HG03571 (cell line): ENCODE data around the gene GLIS1.

Experiments used
- ATAC-seq: cut with Tn5 transposase; IDR thresholded peaks from one replicate; pipeline ENCODE4 v1.9.1; 2021; ENCODE audit not compliant: unreplicated experiment

The GLIS1 gene

DNA sequence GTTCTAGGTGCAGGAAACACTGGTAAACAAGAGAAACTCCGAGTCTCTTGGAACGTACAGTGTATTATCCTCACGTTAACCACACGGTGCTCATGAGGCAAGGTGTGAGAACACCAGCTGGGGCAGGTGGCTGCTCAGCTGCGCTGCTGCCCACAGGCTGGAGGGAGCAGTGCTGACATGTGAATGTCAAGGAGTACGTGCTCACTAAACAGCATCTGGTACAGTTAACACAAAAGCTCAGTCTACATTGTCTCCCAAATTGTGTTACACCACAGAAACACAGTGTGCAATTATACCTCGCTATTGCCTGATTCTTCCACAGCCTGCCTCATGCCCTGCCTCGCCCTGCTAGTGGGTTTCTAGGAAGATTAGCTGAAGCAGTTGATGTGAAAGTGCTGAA lies 138.4 kb downstream of the GLIS1 start:
- ATAC-seq, result no peak

DNA sequence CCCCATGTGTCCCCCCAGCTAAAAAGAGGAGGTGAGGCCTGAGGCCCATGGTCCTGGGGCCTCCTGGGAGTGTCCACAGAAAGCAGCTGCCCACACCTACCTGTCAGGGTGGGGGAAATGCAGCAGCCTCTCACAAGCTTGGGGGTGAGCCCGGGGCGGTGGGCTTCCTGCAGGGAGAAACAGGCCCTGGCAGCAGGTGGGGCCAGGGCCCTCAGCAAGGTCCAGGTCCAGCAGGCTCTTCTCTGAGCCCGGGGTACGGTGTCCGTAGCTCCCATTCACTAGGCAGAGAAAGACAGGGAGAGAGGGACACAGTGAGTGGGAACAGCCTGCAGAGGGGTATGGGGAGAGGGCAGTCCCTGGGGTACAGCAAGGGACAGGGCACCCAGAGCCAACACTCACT lies 139.0 kb downstream of the GLIS1 start:
- ATAC-seq, result no peak

DNA sequence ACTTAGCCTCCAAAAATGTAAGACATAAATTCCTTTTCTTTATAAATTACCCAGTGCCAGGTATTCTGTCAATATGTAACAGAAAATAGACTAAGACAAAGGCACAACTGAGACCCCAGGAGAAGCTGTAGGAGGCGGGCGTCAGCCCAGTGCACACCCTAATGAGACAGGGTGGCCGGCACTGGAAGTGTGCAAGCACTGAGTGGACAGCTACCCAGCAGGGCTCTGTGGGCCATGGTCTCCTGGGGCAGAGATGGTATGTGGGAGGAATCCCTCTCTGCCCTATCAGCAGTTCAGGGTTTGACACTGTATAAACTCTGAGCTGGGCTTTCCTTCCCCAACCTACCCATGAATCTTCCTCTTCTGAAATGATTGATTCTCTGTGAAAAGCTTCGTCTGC lies 139.5 kb downstream of the GLIS1 start:
- ATAC-seq, result no peak

DNA sequence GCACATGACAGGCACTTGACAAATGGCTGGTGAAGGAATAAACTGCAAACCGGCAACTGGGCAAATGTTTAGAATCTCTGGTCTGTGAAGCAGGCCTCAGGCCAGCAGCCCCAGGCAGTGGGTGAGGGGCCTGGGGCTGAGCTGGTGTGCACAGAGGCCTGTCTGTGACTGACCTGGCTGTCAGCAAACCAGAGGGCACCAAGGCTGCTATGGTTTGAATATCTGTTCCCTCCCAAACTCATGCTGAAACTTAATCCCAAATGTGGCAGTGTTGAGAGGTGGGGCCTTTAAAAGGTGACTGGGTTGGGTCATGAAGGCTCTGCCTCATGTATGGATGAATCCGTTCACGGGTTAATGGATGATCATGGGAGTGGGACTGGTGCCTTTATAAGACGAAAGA lies 140.0 kb downstream of the GLIS1 start:
- ATAC-seq, result no peak

DNA sequence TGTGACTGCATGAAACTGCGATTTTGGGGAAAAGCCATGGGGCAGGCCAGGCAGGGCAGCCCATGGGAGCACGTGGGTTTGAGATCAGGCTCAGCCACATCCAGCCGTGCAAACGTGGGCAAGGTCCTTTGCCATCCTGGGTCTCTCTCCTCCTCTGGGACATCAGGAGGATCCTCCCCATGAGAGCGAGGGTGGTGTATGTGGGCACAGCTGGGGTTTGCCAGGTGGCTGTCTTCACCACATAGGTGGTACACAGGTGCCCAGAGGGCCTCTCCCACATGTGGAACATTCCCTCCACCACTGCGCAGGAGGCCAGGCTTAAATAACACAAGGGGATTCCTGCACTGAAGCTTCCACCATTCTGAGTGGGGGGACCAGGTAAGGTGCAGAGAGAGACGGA lies 143.1 kb downstream of the GLIS1 start:
- ATAC-seq, result no peak

DNA sequence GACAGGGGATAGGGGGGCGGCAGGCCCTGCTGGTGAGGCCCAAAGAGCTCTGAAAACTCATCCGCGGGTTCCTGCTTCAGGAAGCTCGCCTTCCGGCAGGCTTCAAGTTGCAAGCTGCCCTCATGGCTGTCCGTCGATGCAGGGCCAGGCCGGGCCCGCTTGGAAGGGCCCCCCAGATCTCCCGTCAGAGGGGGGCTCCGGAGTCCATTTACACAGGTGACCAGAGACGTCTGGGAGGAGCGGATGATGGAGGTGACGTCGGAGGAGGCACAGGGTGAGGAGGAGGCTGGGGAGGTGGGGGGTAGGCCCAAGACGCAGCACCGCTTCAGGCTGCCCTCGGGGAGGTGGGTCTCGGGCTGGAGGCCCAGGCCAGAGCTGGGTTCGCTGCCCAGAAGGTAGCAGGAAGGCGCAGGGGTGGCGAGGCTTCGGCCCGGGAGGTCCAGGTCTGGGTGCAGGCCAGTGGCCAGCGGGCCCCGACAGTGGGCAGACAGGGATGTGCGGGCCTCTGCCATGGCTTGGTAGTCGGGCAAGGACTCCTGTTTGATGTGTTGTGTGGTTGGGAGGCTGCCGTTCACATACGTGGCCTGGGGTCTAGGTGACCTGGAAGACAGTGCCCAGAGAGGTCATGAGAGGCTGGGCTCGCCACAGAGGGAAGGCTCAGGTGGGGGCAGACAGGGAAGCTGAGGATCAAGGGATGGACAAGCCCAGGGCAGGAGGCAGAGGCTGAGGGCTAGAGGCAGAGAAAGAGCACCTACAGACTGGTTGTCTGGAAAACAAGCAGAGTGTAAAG lies 144.4 kb downstream of the GLIS1 start:
- no peak for ATAC-seq

DNA sequence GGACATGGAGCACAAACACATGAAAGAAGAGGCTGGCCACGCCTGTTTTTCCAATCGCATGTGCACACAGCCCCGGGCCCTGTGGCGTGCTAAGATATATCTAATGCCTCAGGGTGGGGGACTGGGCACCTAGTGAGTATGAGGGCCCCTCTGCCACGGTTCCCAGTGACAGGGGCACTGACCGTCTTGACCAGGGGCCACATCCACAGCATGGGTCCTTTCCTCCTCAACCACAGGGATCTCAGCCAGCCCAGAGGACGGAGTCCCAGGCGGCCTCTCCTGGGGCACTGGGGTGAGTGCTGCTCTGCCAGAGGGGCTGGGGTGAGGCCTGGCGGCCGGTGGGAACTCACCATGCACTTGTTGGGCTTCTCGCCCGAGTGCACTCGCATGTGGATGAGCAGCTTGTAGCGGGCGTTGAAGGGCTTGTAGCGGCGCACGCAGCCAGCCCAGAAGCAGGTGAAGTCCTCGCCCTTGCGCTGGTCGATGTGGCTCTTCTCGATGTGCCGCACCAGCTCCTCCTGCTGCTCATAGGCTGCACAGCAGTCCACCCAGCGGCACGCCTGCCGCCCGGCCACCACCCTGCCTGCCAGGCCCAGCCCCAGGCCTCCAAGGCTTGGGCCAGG lies 145.1 kb downstream of the GLIS1 start:
- no peak for ATAC-seq

DNA sequence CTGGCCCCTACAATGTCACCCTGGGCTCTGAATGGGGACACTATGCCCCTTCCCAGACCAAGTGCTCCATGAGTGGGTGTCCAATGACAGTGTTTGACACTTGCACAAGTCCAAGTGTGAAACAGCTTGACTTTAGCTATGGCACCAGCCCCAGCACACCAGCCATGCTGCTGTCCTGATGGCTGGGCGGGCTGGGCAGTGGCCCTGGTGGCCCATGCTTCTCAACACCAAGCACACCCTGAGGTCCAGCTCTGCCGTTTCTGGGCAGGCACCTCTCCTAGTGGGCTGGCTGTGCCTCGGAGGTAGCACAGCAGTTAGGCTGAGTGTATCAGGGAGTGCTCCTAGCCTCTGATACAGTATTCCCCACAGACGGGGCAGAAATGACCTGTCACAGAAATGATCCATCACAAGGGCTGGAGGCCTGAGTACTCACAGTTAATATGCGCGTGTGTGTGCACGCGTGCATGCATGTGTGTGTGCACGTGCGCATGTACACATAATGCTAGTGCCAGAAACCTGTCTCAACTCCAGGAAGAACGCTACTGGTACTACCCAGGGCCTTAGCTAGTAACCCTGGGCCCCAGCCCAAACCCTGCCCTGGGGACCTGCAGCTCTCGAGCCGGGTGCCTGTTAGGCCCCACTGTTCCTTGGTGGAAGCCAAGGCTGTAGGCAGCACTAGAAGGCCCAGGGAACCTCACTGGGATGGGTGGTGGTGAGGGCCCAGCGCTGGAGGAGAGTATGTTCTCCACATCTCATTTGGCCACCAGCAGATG lies 145.8 kb downstream of the GLIS1 start:
- no peak for ATAC-seq

DNA sequence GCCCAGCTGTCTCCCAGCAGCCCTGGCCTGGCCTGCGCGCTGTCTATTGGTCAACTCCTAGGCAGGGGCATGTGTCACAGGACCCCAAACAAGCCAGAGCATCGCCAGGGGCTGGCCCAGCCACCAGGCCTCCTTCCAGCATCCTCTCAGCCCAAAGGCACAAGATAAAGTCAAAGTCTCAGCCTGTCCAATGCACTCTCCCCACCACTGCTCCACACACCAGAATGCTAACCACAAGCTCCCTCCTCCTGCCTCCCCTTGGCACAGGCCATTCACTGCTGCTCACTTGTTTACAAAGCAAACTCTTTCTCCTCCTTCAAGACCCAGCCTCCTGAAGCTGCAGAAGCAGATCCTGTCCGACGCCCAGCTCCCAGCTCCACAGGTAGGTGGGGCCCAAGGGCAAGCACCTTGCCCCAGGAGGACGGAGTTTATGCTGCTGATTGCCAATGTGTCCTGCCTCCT lies 146.4 kb downstream of the GLIS1 start:
- ATAC-seq, result no peak

DNA sequence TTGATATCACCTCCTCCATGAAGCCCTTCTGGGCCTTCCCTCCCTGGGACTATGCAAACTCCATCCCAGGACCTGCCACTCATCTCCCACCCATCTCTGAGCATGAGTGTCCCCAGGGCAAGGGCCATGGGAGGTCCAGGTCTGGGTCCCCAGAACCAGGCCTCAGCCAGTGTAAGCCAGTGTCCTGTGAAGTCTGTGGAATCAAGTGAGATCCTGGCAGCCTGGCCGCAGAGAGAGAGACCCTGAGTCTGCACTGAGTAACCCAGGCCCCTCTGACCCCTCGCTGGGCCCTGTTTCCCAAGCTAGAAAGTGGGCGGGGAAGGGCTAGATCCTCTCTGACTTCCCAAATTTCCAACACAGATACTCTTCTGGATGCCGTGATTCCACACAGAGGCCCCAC lies 147.0 kb downstream of the GLIS1 start:
- no peak for ATAC-seq

DNA sequence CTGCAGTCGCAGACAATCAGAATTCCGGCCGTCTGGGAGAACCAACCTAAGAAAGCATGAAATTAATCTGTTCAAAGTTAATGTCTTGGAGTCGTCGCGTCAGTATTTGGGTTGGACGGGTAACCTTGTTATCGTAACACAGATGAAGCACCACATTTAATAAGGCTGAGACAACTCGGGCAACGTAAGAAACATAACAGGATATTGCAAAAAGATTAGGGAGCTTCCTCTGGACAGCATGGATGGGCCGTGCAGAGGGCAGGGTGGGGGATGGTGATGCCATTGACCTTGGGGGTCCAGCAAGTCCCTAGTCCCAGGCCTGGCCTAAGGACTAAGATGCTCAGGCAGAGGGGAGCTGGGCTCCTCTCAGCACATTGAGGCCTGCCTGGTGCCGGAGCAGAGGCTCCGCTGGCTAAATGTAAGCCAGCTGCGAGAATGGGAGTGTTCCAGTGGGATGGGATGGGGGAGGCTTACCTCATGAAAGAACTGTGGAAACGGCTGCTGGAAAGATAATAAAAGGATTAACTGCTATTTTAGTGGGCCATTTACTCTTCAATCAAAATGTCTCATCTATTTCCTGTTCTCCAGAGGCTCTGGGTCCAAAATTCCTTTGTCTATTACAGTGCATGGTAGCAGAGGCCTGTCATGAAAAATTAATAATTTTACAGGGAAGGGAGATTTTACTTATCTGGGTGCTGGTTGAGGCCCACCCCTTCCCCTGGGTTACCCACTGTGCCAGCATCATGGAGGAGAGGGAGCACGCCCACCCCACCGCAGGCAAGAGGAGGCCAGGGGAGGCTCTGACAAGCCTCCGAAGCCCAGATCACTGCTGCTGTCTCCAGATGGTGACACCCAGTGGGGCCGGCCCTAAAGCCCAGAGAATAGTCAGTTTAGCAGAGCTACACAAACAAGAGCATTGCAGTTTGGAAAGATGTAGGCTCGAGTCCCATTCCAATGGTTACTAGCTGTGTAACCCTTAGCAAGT lies 148.1 kb downstream of the GLIS1 start:
- ATAC-seq, result no peak

DNA sequence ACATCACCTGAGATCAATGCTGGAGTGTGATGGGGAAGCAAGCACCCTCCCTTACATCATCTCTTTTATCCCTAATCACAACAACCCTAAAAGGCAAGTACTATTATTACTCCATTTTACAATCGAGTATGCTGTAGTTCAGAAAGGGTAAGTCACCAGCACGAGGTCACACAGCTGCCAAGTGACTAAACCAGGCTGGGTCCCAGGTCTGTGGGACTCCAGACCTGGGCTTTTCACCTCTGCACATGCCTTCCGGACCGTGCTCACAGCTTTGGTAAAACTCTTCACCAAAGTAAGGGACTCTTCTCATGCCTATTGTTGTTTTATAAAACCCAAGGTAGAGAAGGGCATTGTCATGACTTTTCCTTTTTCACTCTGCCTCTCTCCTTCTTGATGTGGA lies 148.9 kb downstream of the GLIS1 start:
- no peak for ATAC-seq

DNA sequence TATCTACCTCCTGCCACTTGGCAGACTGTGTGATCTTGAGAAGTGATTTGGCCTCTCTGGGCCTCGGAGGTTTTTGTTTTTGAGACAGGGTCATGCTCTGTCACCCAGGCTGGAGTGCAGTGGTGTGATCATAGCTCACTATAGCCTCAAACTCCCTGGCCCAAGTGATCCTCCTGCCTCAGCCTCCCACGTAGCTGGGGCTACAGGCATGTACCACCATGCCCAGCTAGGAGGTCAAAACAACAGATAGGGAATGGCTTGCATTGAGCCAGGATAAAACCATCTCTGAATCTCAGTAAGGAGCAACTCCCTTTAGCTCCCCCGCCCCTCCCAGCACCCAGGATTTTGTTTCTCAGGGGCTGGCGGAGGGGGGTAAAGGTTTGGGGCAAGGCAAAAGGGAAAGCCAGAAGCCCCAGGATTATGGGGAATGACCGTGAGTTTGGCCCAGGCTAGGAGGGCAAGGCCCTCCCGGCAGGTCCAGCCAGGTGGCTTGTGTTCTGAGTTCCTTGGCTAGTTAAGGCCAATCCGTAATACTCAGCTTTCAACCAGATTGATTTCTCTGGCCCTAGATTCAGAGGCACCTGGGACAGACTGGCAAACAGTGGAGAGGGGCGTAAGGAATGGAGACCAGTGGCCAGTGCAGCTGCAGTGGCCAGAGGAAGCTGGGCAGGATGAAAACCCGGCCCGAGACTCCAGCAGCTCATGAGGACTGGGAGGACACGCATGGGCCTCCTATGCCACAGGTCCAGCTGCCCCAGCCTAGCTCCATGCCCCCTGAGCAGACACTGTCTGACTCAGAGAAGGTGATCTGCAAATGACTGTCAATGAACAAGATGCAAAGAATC lies 149.7 kb downstream of the GLIS1 start:
- no peak for ATAC-seq

DNA sequence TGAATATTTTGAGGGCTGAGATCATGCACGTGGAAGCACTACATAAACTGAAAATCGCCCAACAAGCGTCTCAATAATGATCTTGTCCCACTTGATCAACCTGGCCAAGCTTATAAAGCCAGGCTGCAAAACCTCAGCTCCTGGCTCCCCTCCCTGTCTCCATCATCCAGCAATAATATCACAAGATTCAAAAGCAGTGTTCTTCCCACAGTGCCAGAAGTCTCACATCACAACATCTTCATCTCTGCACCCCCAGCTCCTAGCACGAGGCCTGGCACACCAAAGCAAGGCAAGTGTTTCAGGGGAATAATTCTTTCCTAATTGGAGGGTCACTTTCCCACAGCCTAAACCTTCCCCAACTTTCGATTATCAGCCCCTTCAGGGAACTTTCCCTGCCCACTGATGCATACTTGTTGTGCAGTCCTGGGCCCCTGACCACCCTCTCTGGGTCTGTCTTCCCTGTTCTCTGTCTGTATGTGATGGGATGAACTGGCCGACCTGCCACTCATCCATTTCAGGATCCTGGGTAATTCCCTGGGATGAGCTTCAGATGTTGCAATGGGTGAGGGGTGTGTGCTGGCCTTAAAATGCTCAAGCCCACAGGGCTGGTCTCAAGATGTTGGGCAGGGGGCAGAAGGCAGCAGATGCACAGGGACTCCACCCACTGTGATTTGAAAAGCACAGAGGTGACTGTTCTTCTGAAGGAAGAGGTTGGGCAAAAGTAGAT lies 150.7 kb downstream of the GLIS1 start:
- no peak for ATAC-seq

DNA sequence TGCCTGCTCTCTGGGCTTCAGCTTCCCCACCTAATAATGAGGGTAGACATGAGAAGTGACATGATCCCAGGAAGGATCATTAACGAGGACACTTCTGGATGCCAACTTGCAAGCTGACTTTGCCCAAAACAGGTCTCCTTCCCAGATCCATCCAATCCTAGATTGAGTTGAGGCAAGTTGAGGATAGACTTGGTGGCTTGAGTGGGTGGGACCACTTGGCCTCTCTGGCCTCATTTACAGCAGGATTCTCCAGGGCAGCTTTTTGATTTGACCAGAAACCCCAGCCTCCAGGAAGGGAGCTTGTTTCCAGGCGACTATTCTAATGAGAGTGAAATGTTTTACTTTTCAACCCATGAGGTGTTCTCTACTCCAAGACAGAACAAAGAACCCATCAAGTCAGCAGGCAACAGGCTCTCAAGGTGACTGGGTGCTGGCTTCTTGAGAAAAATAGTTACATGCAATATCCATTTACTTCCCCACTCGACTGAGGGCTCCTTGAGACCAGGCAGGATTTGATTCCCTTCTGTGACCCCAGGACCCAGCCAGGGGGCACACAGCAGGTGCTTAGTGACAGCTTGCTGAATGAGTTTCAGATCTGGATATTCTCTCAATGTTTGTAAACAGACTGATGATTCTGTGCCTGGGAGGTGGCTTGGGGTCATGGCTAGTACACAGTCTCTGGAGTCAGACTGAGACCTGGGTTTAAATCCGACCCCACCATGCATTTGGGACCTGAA lies 151.5 kb downstream of the GLIS1 start:
- no peak for ATAC-seq

DNA sequence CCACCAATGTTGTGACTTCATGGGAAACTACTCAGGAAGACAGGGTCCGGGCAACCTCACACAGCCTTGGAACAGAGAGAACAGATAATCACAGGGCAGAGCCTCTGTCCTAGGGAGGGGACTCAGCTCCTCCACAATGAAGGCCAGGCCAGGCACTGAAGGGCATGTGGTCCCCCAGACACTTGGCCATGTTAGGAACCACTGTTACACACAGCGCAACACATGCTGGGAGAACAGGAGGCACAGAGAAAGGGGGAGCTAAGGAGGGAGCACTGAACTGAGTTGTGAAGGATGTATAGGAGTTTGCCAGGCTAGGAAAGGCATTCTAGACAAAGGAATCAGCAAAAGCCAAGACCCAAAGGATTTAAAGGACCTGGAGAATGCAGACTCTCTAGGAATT lies 152.2 kb downstream of the GLIS1 start:
- no peak for ATAC-seq

DNA sequence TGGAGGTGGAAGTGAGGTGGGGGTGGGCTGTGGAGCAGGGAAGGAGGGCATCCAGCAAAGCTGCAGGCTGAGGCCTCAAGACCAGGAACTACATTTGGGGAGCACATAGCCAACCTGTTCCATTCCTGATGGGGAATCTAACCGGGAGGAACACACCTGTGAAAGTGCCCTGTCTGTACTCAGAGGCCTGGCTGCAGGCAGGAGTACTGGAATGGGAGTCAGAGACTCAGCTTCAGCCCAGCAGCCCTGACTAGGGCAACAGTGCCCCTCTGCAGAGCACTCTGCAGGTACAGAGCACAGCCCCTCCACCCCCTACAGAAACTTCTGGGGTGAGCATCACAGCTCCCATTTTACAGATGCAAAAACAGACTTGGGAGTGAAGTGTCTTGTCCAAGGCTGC lies 153.4 kb downstream of the GLIS1 start:
- ATAC-seq, result no peak

DNA sequence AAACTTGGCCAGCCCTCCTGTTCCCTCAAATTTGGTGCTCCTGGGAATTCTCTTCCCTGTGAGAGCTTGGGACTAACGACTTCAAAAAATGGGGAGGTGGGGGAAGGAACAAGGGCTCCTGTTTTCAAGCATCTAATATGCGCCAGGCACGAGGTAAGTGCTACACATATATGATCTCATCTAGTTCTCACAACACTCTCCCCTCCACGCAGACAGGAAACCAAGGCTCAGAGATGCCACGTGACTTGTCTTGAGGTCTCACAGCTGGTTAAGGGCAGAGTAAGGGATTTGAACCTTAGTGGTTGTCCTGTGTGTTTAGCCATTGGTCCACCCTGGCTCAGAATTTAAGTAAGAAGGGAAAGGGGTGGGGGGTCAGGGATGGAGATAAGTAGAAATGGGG lies 153.8 kb downstream of the GLIS1 start:
- no peak for ATAC-seq

DNA sequence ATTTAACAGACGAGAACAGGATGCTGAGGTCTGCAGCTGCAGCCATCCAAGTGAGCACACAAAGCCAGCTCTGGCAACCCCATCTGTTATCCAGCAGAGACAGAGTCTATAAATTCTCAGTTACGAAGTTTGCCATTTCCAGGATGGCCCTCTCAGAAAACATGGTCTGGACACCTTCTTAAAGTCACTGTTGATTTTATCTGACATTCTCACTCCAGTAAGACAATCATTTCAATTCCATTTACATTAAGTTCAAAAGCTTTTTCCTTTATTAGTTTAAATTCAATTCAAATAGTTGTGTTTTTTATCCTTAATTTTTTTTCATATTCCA lies 154.2 kb downstream of the GLIS1 start:
- no peak for ATAC-seq
